Caco-2 (cell line): ENCODE measurements around the gene LTN1. TPM values are rescaled to one million over a fixed set of nuclear protein-coding genes. Genes with fewer than 3 reads are reported as not detected.
A peak's percentile ranks its signal among the peaks of the same experiment; 100 is the strongest.

Experiments
- BruUV-seq: library from RNA; stranded (reverse); fragments of 400-500 nt; replicated peaks from 2 replicates; lab custom pipeline; 2021; lab: Mats Ljungman, UMichigan
- CTCF ChIA-PET: fragments of 300-600 bp; sonication (Branson Sonifier 250); formaldehyde crosslinking; loops from one replicate; lab custom pipeline; 2022; ENCODE audit warnings: antibody characterized with exemption; lab: Charles Lee
- POLR2A ChIA-PET: fragments of 300-600 bp; sonication (Branson Sonifier 250); formaldehyde crosslinking; loops from one replicate; lab custom pipeline; 2022; ENCODE audit warnings: antibody characterized with exemption; lab: Charles Lee
- DNase-seq, 2 experiments: peaks; one replicate each; pipeline versions ENCODE4 v3.0.0 to v3.0.0-alpha.2; 2020 to 2022
- H3K27me3 ChIP-seq: replicated peaks from 2 replicates; pipeline ENCODE4 v1.6.0; 2011; ENCODE audit warnings: low read length; ENCODE audit not compliant: control insufficient read depth, insufficient read depth
- H3K36me3 ChIP-seq: 2 replicates; pipeline ENCODE4 v1.5.1; 2011; ENCODE audit warnings: low read length; ENCODE audit not compliant: control insufficient read depth, insufficient read depth
- H3K4me1 ChIP-seq: fragments of 250-450 bp; sonication (Bioruptor Pico); 2 replicates; pipeline ENCODE4 v1.5.1; 2020; ENCODE audit warnings: mild to moderate bottlenecking
- H3K4me3 ChIP-seq: 2 replicates; pipeline ENCODE4 v1.5.1; 2011; ENCODE audit warnings: low read depth, mild to moderate bottlenecking, control low read depth, low read length
- H3K9me3 ChIP-seq: fragments of 250-450 bp; sonication (Bioruptor Pico); 2 replicates; pipeline ENCODE4 v1.5.1; 2020; ENCODE audit warnings: mild to moderate bottlenecking, moderate library complexity
- H3K27ac Mint-ChIP-seq: one replicate; pipeline ENCODE4 v1.8.0; 2022; ENCODE audit warnings: mixed read lengths; ENCODE audit not compliant: unreplicated experiment
- H3K27me3 Mint-ChIP-seq: one replicate; pipeline ENCODE4 v1.8.0; 2022; ENCODE audit warnings: mixed read lengths; ENCODE audit not compliant: insufficient read depth, unreplicated experiment
- H3K36me3 Mint-ChIP-seq: one replicate; pipeline ENCODE4 v1.8.0; 2022; ENCODE audit warnings: mild to moderate bottlenecking, mixed read lengths; ENCODE audit not compliant: insufficient read depth, unreplicated experiment
- H3K4me1 Mint-ChIP-seq: one replicate; pipeline ENCODE4 v1.8.0; 2022; ENCODE audit warnings: low read depth, mixed read lengths; ENCODE audit not compliant: unreplicated experiment
- H3K4me3 Mint-ChIP-seq: one replicate; pipeline ENCODE4 v1.8.0; 2022; ENCODE audit warnings: mild to moderate bottlenecking, moderate library complexity, mixed read lengths; ENCODE audit not compliant: unreplicated experiment
- H3K9me3 Mint-ChIP-seq: one replicate; pipeline ENCODE4 v1.8.0; 2022; ENCODE audit warnings: mixed read lengths; ENCODE audit not compliant: unreplicated experiment
- CTCF ChIP-seq, 2 experiments: fragments of 200-600 bp in 1 of 2; IDR thresholded peaks; 1 replicate in 1 of 2; 2 replicates in 1 of 2; pipeline versions ENCODE4 v1.5.1 to v1.8.0; 2011 to 2022; ENCODE audit warnings: antibody characterized with exemption in 1 of 2, control low read depth in 1 of 2, inconsistent platforms in 1 of 2, low read depth in 1 of 2, low read length in 1 of 2, mild to moderate bottlenecking in 1 of 2, moderate library complexity in 1 of 2; ENCODE audit not compliant: insufficient read depth in 1 of 2, severe bottlenecking in 1 of 2, unreplicated experiment in 1 of 2
- intact Hi-C: fragments of 100-400 bp; cut with micrococcal nuclease; formaldehyde crosslinking; loops from one replicate; pipeline ENCODE4 v1.10.0; 2022; ENCODE audit not compliant: unreplicated experiment
- total RNA-seq: library from RNA; stranded (reverse); gene quantifications from 2 replicates; pipeline ENCODE4 v1.2.3, GENCODE V29; 2022

The LTN1 gene
- total RNA-seq, 1 experiment from 2014 or later: 25.4 TPM

- no peak overlapping the region for H3K4me3 Mint-ChIP-seq
- no peaks in the 10 kb centered on the region for H3K27me3 ChIP-seq
- H3K36me3 ChIP-seq: no peaks in the 10 kb centered on the region
- no peaks in the 10 kb centered on the region for H3K4me1 Mint-ChIP-seq
- H3K36me3 Mint-ChIP-seq: peaks cover 1% of the 10 kb centered on the region
- BruUV-seq: TSS peak; percentile 16
- CTCF ChIA-PET: no interaction called here
- H3K27me3 Mint-ChIP-seq: no peaks in the 10 kb centered on the region
- H3K4me3 ChIP-seq: no peak overlapping the region
- no peak overlapping the region for H3K27ac Mint-ChIP-seq
- TF ChIP-seq CTCF (IDR thresholded peaks at IDR 0.05; ENCODE audit: insufficient read depth in 1 of 2, low read depth in 1 of 2, low read length in 1 of 2, severe bottlenecking in 1 of 2, unreplicated experiment in 1 of 2): no peak
- POLR2A ChIA-PET: no interaction called here
- H3K9me3 ChIP-seq: no peaks in the 10 kb centered on the region
- intact Hi-C loops: no loop called here
- DNase-seq: no peak
- no peaks in the 10 kb centered on the region for H3K9me3 Mint-ChIP-seq
- no peaks in the 10 kb centered on the region for H3K4me1 ChIP-seq
Measured at GRCh38 chr21:28928578-28929420, 63.9 kb downstream of the LTN1 start.

GRCh38 chr21:28927130-28927529 lies 65.5 kb downstream of the LTN1 start:
- Histone ChIP-seq H3K36me3 (no peaks in the 10 kb centered on the region), H3K4me1 (no peaks in the 10 kb centered on the region), H3K27me3 (no peaks in the 10 kb centered on the region), H3K4me3 (no peak overlapping the region), H3K9me3 (no peaks in the 10 kb centered on the region)
- intact Hi-C loops: no loop called here
- H3K4me1 Mint-ChIP-seq: no peaks in the 10 kb centered on the region
- no peak for TF ChIP-seq CTCF (IDR thresholded peaks at IDR 0.05; ENCODE audit: insufficient read depth in 1 of 2, low read depth in 1 of 2, low read length in 1 of 2, severe bottlenecking in 1 of 2, unreplicated experiment in 1 of 2)
- POLR2A ChIA-PET: no interaction called here
- CTCF ChIA-PET: no interaction called here
- no peaks in the 10 kb centered on the region for H3K27me3 Mint-ChIP-seq
- BruUV-seq: no TSS peak
- no peaks in the 10 kb centered on the region for H3K36me3 Mint-ChIP-seq
- no peaks in the 10 kb centered on the region for H3K9me3 Mint-ChIP-seq
- no peak for DNase-seq
- H3K4me3 Mint-ChIP-seq: no peak overlapping the region
- H3K27ac Mint-ChIP-seq: no peak overlapping the region

GRCh38 chr21:28923439-28923975 lies 69.2 kb downstream of the LTN1 start:
- intact Hi-C loops: no loop called here
- Histone ChIP-seq H3K9me3 (no peaks in the 10 kb centered on the region), H3K36me3 (no peaks in the 10 kb centered on the region), H3K4me1 (no peaks in the 10 kb centered on the region), H3K4me3 (no peak overlapping the region), H3K27me3 (no peaks in the 10 kb centered on the region)
- no peak for TF ChIP-seq CTCF (IDR thresholded peaks at IDR 0.05; ENCODE audit: insufficient read depth in 1 of 2, low read depth in 1 of 2, low read length in 1 of 2, severe bottlenecking in 1 of 2, unreplicated experiment in 1 of 2)
- no peak for DNase-seq
- no peaks in the 10 kb centered on the region for H3K4me1 Mint-ChIP-seq
- ChIA-PET POLR2A (no interaction called here), CTCF (interaction anchor here (0.8 kb wide), 1 partner anchor 178 kb away, joined by 3 read pairs; no protein-coding TSS in a partner anchor)
- H3K27me3 Mint-ChIP-seq: no peaks in the 10 kb centered on the region
- H3K27ac Mint-ChIP-seq: no peak overlapping the region
- no peaks in the 10 kb centered on the region for H3K9me3 Mint-ChIP-seq
- no peak overlapping the region for H3K4me3 Mint-ChIP-seq
- H3K36me3 Mint-ChIP-seq: no peaks in the 10 kb centered on the region
- no TSS peak for BruUV-seq
